GM12891 (cell line): ENCODE data around the gene HRG.
"Not testable (repeated sequence)": the region's sequence is repeated elsewhere in the genome, so short reads cannot be mapped to it uniquely, and the experiment has no call there.

ENCODE experiments used
- DNase-seq: peaks from one replicate; pipeline ENCODE4 v3.0.0; 2011; ENCODE audit warnings: low spot score; ENCODE audit not compliant: insufficient read length
- FAIRE-seq: peaks from 2 replicates; lab custom pipeline; 2011; peaks lifted over from hg19 to GRCh38; lab: Jason Lieb, UNC
- PAX5 ChIP-seq: IDR thresholded peaks from 2 replicates; pipeline ENCODE4 v1.6.1; 2011; ENCODE audit warnings: low read length, moderate library complexity, mild to moderate bottlenecking; ENCODE audit not compliant: insufficient read depth, severe bottlenecking
- POLR2A ChIP-seq: IDR thresholded peaks from 2 replicates; pipeline ENCODE4 v1.6.1; 2011; ENCODE audit warnings: low read depth, low read length, control low read depth
- POLR2AphosphoS5 ChIP-seq: IDR thresholded peaks from 2 replicates; pipeline ENCODE4 v1.6.1; 2011; ENCODE audit warnings: low read depth, low read length, control low read depth
- POU2F2 ChIP-seq: IDR thresholded peaks from 2 replicates; pipeline ENCODE4 v1.6.1; 2011; ENCODE audit warnings: low read depth, mild to moderate bottlenecking, control low read depth, low read length, moderate library complexity
- SPI1 ChIP-seq: IDR thresholded peaks from 2 replicates; pipeline ENCODE4 v1.6.1; 2011; ENCODE audit warnings: low read depth, low read length, control low read depth
- TAF1 ChIP-seq: IDR thresholded peaks from 2 replicates; pipeline ENCODE4 v1.6.1; 2011; ENCODE audit warnings: low read depth, low read length, control low read depth

HRG gene

GRCh38 chr3:186696522-186696921 lies 30.7 kb downstream of the HRG start:
- FAIRE-seq, result no peak
- DNase-seq, result no peak
- TF ChIP-seq TAF1, result no peak
- no peak for TF ChIP-seq POU2F2
- no peak for TF ChIP-seq SPI1
- TF ChIP-seq POLR2AphosphoS5, result no peak
- no peak for TF ChIP-seq POLR2A
- no peak for TF ChIP-seq PAX5

GRCh38 chr3:186697510-186697909 lies 31.7 kb downstream of the HRG start:
- TF ChIP-seq POLR2AphosphoS5 (no peak), POU2F2 (no peak), PAX5 (no peak), SPI1 (no peak)
- DNase-seq, result no peak
- no peak for FAIRE-seq

- DNase-seq (no peak), FAIRE-seq (no peak)
- no peak for TF ChIP-seq POU2F2
- no peak for TF ChIP-seq POLR2A
- TF ChIP-seq PAX5, result no peak
- no peak for TF ChIP-seq POLR2AphosphoS5
- no peak for TF ChIP-seq TAF1
- no peak for TF ChIP-seq SPI1
These were observed 34.5 kb downstream of the HRG start for GRCh38 chr3:186700267-186700666.

GRCh38 chr3:186702451-186702850 lies 36.6 kb downstream of the HRG start:
- not testable (repeated sequence) for FAIRE-seq, DNase-seq

GRCh38 chr3:186705882-186706780 lies 40.3 kb downstream of the HRG start:
- FAIRE-seq (peak; percentile 90), DNase-seq (no peak)
- TF ChIP-seq SPI1 (no peak), PAX5 (no peak)

GRCh38 chr3:186708983-186709679 lies 43.3 kb downstream of the HRG start:
- no peak for FAIRE-seq
- TF ChIP-seq TAF1 (no peak), SPI1 (no peak), POU2F2 (no peak), POLR2A (no peak), PAX5 (no peak), POLR2AphosphoS5 (no peak)
- DNase-seq, result no peak

- FAIRE-seq, result not testable (repeated sequence)
These were observed 44.9 kb downstream of the HRG start for GRCh38 chr3:186710694-186711093.

GRCh38 chr3:186713499-186713898 lies 47.7 kb downstream of the HRG start:
- TF ChIP-seq POLR2AphosphoS5 (no peak), POLR2A (no peak), TAF1 (no peak), SPI1 (no peak), POU2F2 (no peak), PAX5 (no peak)
- no peak for FAIRE-seq
- no peak for DNase-seq

More at GRCh38 chr3:186710694-186711093, 44.9 kb downstream of the HRG start:
- not testable (repeated sequence) for DNase-seq

- FAIRE-seq (no peak), DNase-seq (no peak)
- no peak for TF ChIP-seq POLR2AphosphoS5
- TF ChIP-seq SPI1, result no peak
- no peak for TF ChIP-seq TAF1
- no peak for TF ChIP-seq POLR2A
- TF ChIP-seq PAX5, result no peak
- no peak for TF ChIP-seq POU2F2
These were observed 51.2 kb downstream of the HRG start, which contains the start of gene KNG1 for GRCh38 chr3:186717039-186717457. Gene KNG1 (plus strand): TSS chr3:186717359. CDS start chr3:186717543, 184 bp downstream.

- FAIRE-seq (no peak), DNase-seq (no peak)
- no peak for TF ChIP-seq POLR2A
- no peak for TF ChIP-seq POU2F2
- TF ChIP-seq PAX5, result no peak
- no peak for TF ChIP-seq TAF1
- no peak for TF ChIP-seq POLR2AphosphoS5
- no peak for TF ChIP-seq SPI1
These were observed 54.3 kb downstream of the HRG start for GRCh38 chr3:186719945-186720739.
